WTC11 (cell line): ENCODE data around the gene XRCC1. TPM values are rescaled to one million over a fixed set of nuclear protein-coding genes. Genes with fewer than 3 reads are reported as not detected.

Experiments
- ATAC-seq: fragments of 200-7000 bp; cut with Tn5 transposase; 2 replicates; pipeline ENCODE4 v1.10.0; 2021; ENCODE audit warnings: mild to moderate bottlenecking, moderate library complexity
- CTCF ChIA-PET: fragments of 300-600 bp; sonication (Branson Sonifier 250); formaldehyde crosslinking; loops from one replicate; lab custom pipeline; 2021; ENCODE audit warnings: antibody characterized with exemption; lab: Charles Lee
- POLR2A ChIA-PET: fragments of 350-600 bp; sonication (Branson Sonifier 250); formaldehyde crosslinking; loops from one replicate; lab custom pipeline; 2021; ENCODE audit warnings: antibody characterized with exemption; lab: Charles Lee
- DNase-seq: peaks from one replicate; pipeline ENCODE4 v3.0.0; 2021; ENCODE audit warnings: low spot score
- H3K27ac Mint-ChIP-seq: 2 replicates; pipeline ENCODE4 v1.8.0; 2021; ENCODE audit warnings: mixed read lengths
- H3K27me3 Mint-ChIP-seq: 2 replicates; pipeline ENCODE4 v1.8.0; 2021; ENCODE audit warnings: low read depth, mild to moderate bottlenecking, moderate library complexity, mixed read lengths
- H3K36me3 Mint-ChIP-seq: 2 replicates; pipeline ENCODE4 v1.8.0; 2021; ENCODE audit warnings: mixed read lengths
- H3K4me1 Mint-ChIP-seq: 2 replicates; pipeline ENCODE4 v1.8.0; 2022; ENCODE audit warnings: mixed read lengths
- H3K4me3 Mint-ChIP-seq: 2 replicates; pipeline ENCODE4 v1.8.0; 2021; ENCODE audit warnings: mild to moderate bottlenecking, moderate library complexity, mixed read lengths
- H3K9me3 Mint-ChIP-seq: 2 replicates; pipeline ENCODE4 v1.8.0; 2021; ENCODE audit warnings: mixed read lengths
- AFF4 ChIP-seq: sonication (generic); formaldehyde crosslinking; IDR thresholded peaks from 2 replicates; pipeline ENCODE4 v1.8.1; 2023; ENCODE audit warnings: mild to moderate bottlenecking, missing genetic modification reagents, borderline replicate concordance
- CREB1 ChIP-seq: sonication (generic); formaldehyde crosslinking; IDR thresholded peaks from 2 replicates; pipeline ENCODE4 v1.8.0; 2023; ENCODE audit warnings: mild to moderate bottlenecking, missing genetic modification reagents
- ELF4 ChIP-seq: sonication (generic); formaldehyde crosslinking; IDR thresholded peaks from 2 replicates; pipeline ENCODE4 v1.8.1; 2022; ENCODE audit warnings: low read depth, mild to moderate bottlenecking, moderate library complexity, missing genetic modification reagents
- ESRRA ChIP-seq: sonication (generic); formaldehyde crosslinking; IDR thresholded peaks from 2 replicates; pipeline ENCODE4 v1.8.1; 2022; ENCODE audit warnings: mild to moderate bottlenecking, missing genetic modification reagents, borderline replicate concordance
- FOXP4 ChIP-seq: sonication (generic); formaldehyde crosslinking; IDR thresholded peaks from 2 replicates; pipeline ENCODE4 v1.8.0; 2022; ENCODE audit warnings: mild to moderate bottlenecking, missing genetic modification reagents
- NFE2L1 ChIP-seq: sonication (generic); formaldehyde crosslinking; IDR thresholded peaks from 2 replicates; pipeline ENCODE4 v1.8.1; 2023; ENCODE audit warnings: missing genetic modification reagents
- NR1H2 ChIP-seq: sonication (generic); formaldehyde crosslinking; IDR thresholded peaks from 2 replicates; pipeline ENCODE4 v1.9.0; 2021; ENCODE audit warnings: mild to moderate bottlenecking, moderate library complexity, missing genetic modification reagents
- STAT6 ChIP-seq: sonication (generic); formaldehyde crosslinking; conservative IDR thresholded peaks from 2 replicates; pipeline ENCODE4 v1.8.1; 2023; ENCODE audit warnings: mild to moderate bottlenecking, low read depth, missing genetic modification reagents, moderate library complexity
- TEAD4 ChIP-seq: sonication (generic); formaldehyde crosslinking; IDR thresholded peaks from 2 replicates; pipeline ENCODE4 v1.8.0; 2022; ENCODE audit warnings: mild to moderate bottlenecking, missing genetic modification reagents
- ZBTB21 ChIP-seq: sonication (generic); formaldehyde crosslinking; IDR thresholded peaks from 2 replicates; pipeline ENCODE4 v1.8.1; 2023; ENCODE audit warnings: mild to moderate bottlenecking, missing genetic modification reagents, borderline replicate concordance
- total RNA-seq: library from RNA; stranded (reverse); gene quantifications from 3 replicates; pipeline ENCODE4 v1.2.3, GENCODE V29; 2021
- TF ChIP-seq, protein P1 (sequence below): fragments of 250-450 bp; sonication (Bioruptor Pico); IDR thresholded peaks from 2 replicates; pipeline ENCODE4 v1.9.0; 2021; ENCODE audit warnings: mild to moderate bottlenecking
- TF ChIP-seq, protein P2 (sequence below): sonication (generic); formaldehyde crosslinking; IDR thresholded peaks from 2 replicates; pipeline ENCODE4 v1.8.0; 2023; ENCODE audit warnings: mild to moderate bottlenecking, missing genetic modification reagents
- TF ChIP-seq, protein P3 (sequence below): sonication (generic); formaldehyde crosslinking; conservative IDR thresholded peaks from 2 replicates; pipeline ENCODE4 v1.8.1; 2022; ENCODE audit warnings: mild to moderate bottlenecking, missing genetic modification reagents
- TF ChIP-seq, protein P4 (sequence below): sonication (generic); formaldehyde crosslinking; IDR thresholded peaks from 2 replicates; pipeline ENCODE4 v1.8.0; 2022; ENCODE audit warnings: mild to moderate bottlenecking, missing genetic modification reagents
- TF ChIP-seq, protein P5 (sequence below): sonication (generic); formaldehyde crosslinking; IDR thresholded peaks from 2 replicates; pipeline ENCODE4 v1.8.1; 2023; ENCODE audit warnings: mild to moderate bottlenecking, moderate library complexity, missing genetic modification reagents

XRCC1 gene
- total RNA-seq, 1 experiment from 2014 or later, result 48.3 TPM

DNA sequence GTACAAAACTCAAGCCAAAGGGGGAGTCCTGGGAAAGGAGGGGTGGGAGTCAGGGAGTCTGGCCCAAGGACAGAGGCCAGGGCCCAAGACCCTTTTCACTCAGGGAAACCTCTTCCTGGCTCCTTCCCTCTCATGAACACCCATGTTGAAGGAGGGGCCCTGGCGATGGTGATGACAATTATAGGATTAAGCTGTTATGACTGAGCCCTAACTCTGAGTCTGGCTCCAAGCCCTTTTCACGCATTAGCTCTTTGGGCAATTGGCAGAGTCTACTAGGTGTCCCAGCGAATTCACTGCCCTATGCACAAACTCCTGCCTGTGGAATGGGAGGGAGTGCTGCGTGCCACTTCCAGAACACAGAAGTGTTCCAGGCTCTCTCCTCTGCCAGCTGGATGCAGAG is 21.7 kb downstream of the XRCC1 start:
- Mint-ChIP-seq H3K4me3 (no peak overlapping the region), H3K27me3 (no peaks in the 10 kb centered on the region), H3K9me3 (no peaks in the 10 kb centered on the region), H3K27ac (no peak overlapping the region), H3K36me3 (peaks cover 31% of the 10 kb centered on the region), H3K4me1 (peaks cover 7% of the 10 kb centered on the region)
- POLR2A ChIA-PET, result no interaction called here
- CTCF ChIA-PET, result interaction anchor here (0.8 to 7.7 kb wide), 5 partner anchors 17 to 109 kb away, joined by 5 to 152 read pairs (median 43); partner anchors contain the start of genes ETHE1, IRGQ, ZNF575 and ZNF576
- ATAC-seq (no peak), DNase-seq (no peak)
- TF ChIP-seq, protein P1, sequence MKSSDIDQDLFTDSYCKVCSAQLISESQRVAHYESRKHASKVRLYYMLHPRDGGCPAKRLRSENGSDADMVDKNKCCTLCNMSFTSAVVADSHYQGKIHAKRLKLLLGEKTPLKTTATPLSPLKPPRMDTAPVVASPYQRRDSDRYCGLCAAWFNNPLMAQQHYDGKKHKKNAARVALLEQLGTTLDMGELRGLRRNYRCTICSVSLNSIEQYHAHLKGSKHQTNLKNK, result no peak
- TF ChIP-seq, protein P2, sequence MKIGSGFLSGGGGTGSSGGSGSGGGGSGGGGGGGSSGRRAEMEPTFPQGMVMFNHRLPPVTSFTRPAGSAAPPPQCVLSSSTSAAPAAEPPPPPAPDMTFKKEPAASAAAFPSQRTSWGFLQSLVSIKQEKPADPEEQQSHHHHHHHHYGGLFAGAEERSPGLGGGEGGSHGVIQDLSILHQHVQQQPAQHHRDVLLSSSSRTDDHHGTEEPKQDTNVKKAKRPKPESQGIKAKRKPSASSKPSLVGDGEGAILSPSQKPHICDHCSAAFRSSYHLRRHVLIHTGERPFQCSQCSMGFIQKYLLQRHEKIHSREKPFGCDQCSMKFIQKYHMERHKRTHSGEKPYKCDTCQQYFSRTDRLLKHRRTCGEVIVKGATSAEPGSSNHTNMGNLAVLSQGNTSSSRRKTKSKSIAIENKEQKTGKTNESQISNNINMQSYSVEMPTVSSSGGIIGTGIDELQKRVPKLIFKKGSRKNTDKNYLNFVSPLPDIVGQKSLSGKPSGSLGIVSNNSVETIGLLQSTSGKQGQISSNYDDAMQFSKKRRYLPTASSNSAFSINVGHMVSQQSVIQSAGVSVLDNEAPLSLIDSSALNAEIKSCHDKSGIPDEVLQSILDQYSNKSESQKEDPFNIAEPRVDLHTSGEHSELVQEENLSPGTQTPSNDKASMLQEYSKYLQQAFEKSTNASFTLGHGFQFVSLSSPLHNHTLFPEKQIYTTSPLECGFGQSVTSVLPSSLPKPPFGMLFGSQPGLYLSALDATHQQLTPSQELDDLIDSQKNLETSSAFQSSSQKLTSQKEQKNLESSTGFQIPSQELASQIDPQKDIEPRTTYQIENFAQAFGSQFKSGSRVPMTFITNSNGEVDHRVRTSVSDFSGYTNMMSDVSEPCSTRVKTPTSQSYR (CRISPR knock-in tag), result no peak
- TF ChIP-seq NR1H2 (CRISPR knock-in tag), result no peak
- TF ChIP-seq CREB1 (CRISPR knock-in tag), result no peak
- no peak for TF ChIP-seq AFF4
- TF ChIP-seq ELF4 (CRISPR knock-in tag), result no peak
- TF ChIP-seq ESRRA (CRISPR knock-in tag), result no peak
- TF ChIP-seq TEAD4 (CRISPR knock-in tag), result no peak
- TF ChIP-seq, protein P3, sequence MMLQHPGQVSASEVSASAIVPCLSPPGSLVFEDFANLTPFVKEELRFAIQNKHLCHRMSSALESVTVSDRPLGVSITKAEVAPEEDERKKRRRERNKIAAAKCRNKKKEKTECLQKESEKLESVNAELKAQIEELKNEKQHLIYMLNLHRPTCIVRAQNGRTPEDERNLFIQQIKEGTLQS (CRISPR knock-in tag), result no peak
- no peak for TF ChIP-seq ZBTB21
- TF ChIP-seq STAT6 (CRISPR knock-in tag), result no peak
- TF ChIP-seq, protein P4, sequence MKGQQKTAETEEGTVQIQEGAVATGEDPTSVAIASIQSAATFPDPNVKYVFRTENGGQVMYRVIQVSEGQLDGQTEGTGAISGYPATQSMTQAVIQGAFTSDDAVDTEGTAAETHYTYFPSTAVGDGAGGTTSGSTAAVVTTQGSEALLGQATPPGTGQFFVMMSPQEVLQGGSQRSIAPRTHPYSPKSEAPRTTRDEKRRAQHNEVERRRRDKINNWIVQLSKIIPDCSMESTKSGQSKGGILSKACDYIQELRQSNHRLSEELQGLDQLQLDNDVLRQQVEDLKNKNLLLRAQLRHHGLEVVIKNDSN, result no peak
- TF ChIP-seq NFE2L1 (CRISPR knock-in tag), result no peak
- TF ChIP-seq FOXP4, result no peak
- TF ChIP-seq, protein P5, sequence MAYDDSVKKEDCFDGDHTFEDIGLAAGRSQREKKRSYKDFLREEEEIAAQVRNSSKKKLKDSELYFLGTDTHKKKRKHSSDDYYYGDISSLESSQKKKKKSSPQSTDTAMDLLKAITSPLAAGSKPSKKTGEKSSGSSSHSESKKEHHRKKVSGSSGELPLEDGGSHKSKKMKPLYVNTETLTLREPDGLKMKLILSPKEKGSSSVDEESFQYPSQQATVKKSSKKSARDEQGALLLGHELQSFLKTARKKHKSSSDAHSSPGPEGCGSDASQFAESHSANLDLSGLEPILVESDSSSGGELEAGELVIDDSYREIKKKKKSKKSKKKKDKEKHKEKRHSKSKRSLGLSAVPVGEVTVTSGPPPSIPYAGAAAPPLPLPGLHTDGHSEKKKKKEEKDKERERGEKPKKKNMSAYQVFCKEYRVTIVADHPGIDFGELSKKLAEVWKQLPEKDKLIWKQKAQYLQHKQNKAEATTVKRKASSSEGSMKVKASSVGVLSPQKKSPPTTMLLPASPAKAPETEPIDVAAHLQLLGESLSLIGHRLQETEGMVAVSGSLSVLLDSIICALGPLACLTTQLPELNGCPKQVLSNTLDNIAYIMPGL (CRISPR knock-in tag), result no peak
